Measurements from ENCODE around the gene CNST.

CNST gene

DNA sequence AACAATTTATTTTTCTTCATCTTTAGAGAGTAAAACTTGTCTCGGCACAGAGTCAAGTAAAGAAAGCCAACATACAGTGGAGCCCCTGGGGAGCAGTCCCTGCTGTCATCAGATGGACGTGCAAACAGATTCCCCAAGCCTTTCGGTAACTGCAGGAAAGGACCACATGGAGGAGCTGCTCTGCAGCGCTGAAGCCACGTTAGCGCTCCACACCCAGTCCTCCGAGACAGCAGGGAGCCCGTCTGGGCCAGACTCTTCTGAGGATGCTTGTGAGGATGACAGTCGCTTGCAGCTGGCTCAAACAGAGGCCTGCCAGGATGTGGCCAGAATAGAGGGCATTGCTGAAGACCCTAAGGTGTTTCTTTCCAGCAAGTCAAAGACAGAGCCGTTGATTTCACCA, 80.9 kb downstream of the CNST start:
- no peak overlapping the region for H3K4me3 ChIP-seq (ENCODE audit: low read length)
- no peak for DNase-seq (ENCODE audit: low read depth, low spot score)

DNA sequence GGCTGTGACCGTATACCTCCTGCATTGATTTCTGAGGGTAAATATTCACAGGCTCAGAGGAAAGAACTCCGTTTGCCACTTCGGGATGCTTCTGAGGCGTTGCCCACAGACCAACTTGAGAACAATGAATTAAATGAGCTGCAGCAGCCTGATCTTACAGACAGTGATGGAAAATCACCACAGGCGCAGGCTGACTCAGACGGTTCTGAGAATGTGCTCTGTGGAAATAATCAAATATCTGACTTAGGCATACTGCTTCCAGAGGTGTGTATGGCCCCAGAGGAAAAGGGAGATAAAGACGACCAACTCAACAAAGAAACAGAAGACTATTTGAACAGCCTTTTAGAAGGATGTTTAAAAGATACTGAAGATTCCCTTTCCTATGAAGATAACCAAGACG, 81.3 kb downstream of the CNST start:
- H3K4me3 ChIP-seq (ENCODE audit: low read length) = no peak overlapping the region
- no peak for DNase-seq (ENCODE audit: low read depth, low spot score)

- DNase-seq (ENCODE audit: low read depth, low spot score) = no peak
- H3K4me3 ChIP-seq (ENCODE audit: low read length) = no peak overlapping the region
Observed at GRCh38 chr1:246651012-246651695, 84.9 kb downstream of the CNST start.

GRCh38 chr1:246658567-246658966, 92.3 kb downstream of the CNST start:
- no peak for DNase-seq (ENCODE audit: low read depth, low spot score)
- no peak overlapping the region for H3K4me3 ChIP-seq (ENCODE audit: low read length)

DNA sequence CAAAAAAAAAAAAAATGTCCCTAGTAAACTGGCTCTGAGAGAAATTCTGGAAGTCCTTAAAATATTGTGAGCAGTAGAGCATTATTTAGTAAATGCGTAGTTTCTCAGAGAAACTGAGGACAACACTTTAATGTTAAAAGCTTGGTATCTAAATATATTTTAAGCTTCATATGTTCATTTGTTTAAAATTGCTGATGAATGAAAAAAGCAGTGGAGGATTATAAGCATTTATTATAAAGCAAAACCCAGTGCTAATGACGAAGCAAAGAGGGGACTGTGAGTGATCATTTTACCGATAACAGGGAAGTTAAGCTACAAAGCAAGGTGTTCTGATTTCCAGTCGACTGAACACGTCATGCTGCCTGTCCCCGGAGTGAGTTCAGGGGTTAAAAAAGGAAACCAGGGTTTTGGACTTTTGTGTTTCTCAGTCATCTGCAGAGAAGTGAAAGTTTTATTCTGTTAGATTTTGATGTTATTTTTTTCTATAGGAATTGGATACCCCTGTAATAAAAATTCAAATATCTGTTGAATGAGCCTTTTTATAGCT, 93.4 kb downstream of the CNST start:
- no peak for DNase-seq (ENCODE audit: low read depth, low spot score)
- H3K4me3 ChIP-seq (ENCODE audit: low read length) = no peak overlapping the region

- no peak overlapping the region for H3K4me3 ChIP-seq (ENCODE audit: low read length)
- no peak for DNase-seq (ENCODE audit: low read depth, low spot score)
Observed at GRCh38 chr1:246661451-246661850, 95.2 kb downstream of the CNST start.

- DNase-seq (ENCODE audit: low read depth, low spot score) = no peak
- no peak overlapping the region for H3K4me3 ChIP-seq (ENCODE audit: low read length)
Observed at GRCh38 chr1:246667773-246668172, 101.5 kb downstream of the CNST start.

GRCh38 chr1:246669659-246670058, 103.4 kb downstream of the CNST start:
- no peak for DNase-seq (ENCODE audit: low read depth, low spot score)

GRCh38 chr1:246674049-246674448, 107.8 kb downstream of the CNST start:
- H3K4me3 ChIP-seq (ENCODE audit: low read length) = no peak overlapping the region
- no peak for DNase-seq (ENCODE audit: low read depth, low spot score)

More at GRCh38 chr1:246669659-246670058, 103.4 kb downstream of the CNST start:
- H3K4me3 ChIP-seq (ENCODE audit: low read length) = no peak overlapping the region

GRCh38 chr1:246677842-246678241, 111.6 kb downstream of the CNST start:
- DNase-seq (ENCODE audit: low read depth, low spot score) = no peak
- no peak overlapping the region for H3K4me3 ChIP-seq (ENCODE audit: low read length)

DNA sequence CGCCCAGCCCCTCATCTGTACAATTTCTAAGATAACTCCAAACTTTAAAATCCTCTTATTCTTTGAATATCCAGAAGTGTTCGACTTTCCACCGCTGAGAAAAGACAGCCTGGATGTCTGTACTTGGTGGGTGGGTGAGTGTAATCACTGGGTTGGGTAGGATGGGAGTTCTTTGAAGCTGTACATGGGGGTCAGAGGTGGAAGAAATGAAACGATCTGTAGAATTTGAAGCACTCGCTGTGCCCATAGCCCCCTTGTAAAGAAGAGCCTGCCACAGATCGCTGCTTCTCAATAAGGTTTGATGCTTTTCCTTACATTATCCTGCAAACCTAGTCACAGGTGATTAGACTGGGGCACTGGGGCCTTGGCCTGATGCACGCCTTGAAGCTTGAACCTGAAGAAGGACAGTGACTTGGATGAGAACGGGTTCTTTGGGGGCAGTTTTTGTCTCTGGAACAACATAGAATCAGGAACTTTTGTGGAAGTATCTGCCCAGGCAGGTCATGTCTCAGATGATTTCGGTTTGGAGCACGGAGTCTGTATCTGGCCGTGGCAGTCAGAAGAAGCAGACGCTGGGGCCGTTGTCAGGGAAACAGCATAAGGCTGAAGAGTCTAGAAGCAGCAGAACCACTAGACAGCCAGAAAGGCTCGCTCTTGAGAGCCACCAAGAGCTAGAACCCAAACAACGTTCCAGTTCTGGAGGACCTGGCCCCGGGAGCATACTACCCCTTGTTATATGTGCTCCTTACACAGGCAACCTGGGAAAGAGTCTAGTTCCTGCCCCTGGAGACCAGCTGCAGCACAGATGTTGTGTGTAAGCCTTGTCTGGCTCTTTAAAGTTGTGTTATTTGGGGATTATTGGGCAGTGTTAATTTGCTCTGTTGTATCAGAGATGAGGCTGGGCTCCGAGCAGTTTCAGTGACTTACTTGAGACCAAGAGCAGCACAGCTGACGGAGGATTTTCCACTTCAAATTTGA, 112.8 kb downstream of the CNST start:
- no peak for DNase-seq (ENCODE audit: low read depth, low spot score)
- no peak overlapping the region for H3K4me3 ChIP-seq (ENCODE audit: low read length)

- DNase-seq (ENCODE audit: low read depth, low spot score) = no peak
- no peak overlapping the region for H3K4me3 ChIP-seq (ENCODE audit: low read length)
Observed at GRCh38 chr1:246679794-246680177, 113.5 kb downstream of the CNST start.

DNA sequence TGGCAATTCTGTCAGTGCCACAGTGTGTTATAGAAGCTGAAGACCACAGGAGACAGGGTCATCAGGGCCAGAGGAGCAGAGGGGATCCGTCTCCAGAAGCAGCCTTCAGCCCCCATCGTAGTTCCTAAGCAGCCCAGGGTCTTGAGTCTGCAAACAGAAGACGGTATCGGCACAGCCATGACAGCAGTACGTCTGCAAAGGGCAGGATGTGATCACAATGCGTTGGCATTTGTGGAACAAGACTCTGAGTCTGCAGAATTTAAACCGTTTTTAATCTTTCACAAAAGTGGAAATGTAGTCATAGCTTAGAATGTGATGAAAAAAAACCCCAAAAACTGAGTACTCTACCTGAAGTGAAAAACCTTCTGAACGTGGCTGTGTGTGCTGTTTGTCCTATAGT, 113.9 kb downstream of the CNST start:
- no peak overlapping the region for H3K4me3 ChIP-seq (ENCODE audit: low read length)
- no peak for DNase-seq (ENCODE audit: low read depth, low spot score)

- no peak overlapping the region for H3K4me3 ChIP-seq (ENCODE audit: low read length)
- no peak for DNase-seq (ENCODE audit: low read depth, low spot score)
Observed at GRCh38 chr1:246680696-246681130, 114.5 kb downstream of the CNST start.

GRCh38 chr1:246681900-246682895, 115.9 kb downstream of the CNST start:
- no peak overlapping the region for H3K4me3 ChIP-seq (ENCODE audit: low read length)
- no peak for DNase-seq (ENCODE audit: low read depth, low spot score)

- DNase-seq (ENCODE audit: low read depth, low spot score) = no peak
- H3K4me3 ChIP-seq (ENCODE audit: low read length) = no peak overlapping the region
Observed at GRCh38 chr1:246683521-246683920, 117.3 kb downstream of the CNST start.

- H3K4me3 ChIP-seq (ENCODE audit: low read length) = no peak overlapping the region
- no peak for DNase-seq (ENCODE audit: low read depth, low spot score)
Observed at GRCh38 chr1:246687002-246687401, 120.7 kb downstream of the CNST start.

- peak; percentile 48 for DNase-seq (ENCODE audit: low read depth, low spot score)
Observed at GRCh38 chr1:246689409-246690008, 123.3 kb downstream of the CNST start.

GRCh38 chr1:246690100-246690499, 123.8 kb downstream of the CNST start:
- no peak overlapping the region for H3K4me3 ChIP-seq (ENCODE audit: low read length)
- no peak for DNase-seq (ENCODE audit: low read depth, low spot score)

More at GRCh38 chr1:246689409-246690008, 123.3 kb downstream of the CNST start:
- peak overlapping the region; percentile 5 for H3K4me3 ChIP-seq (ENCODE audit: low read length)
